DLD1 (cell line): Measurements from ENCODE around the gene PHOSPHO2.

Source experiments
- in situ Hi-C: cut with HindIII; loops from 2 replicates; pipeline ENCODE4 v1.10.0; 2017; ENCODE audit warnings: low sequenced_read_pairs

Gene PHOSPHO2, protein sequence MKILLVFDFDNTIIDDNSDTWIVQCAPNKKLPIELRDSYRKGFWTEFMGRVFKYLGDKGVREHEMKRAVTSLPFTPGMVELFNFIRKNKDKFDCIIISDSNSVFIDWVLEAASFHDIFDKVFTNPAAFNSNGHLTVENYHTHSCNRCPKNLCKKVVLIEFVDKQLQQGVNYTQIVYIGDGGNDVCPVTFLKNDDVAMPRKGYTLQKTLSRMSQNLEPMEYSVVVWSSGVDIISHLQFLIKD

DNA sequence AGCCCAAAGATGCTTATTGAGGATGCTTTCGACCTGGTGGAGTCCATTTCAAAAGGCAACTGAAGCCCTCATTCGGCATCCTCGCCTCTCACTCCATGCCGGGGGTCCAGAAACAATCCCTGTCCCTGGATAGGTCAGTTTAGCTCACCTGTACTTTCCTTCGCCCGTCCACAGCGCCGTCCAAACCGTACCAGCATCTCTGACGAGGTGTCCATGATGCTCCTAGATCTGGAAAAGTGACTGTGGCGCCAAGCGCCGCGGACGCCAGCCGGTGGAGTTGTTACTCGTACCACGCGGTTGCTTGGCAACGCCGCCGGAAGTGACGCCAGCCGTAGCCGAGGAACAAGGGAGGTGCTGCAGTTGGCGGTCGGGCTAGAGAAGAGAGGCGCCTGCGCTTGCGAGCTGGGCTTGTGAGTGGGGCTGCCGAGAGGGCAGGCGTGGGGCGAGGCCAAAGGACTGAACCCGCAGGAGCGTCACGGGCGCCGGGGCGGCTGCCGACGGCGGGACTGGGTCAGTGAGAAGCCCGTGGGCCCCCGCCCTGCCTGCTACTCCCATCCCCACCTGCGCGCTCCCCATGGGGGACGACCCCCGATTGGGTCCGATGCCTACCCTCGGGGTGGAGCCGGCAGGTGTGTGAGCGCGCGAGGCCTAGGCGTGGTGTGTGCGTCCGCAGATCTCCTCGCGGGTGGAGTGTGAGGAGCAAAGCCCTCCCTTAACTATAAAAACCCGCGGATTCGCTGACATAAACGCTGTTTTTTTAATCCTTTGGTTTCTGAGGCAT lies at the start of gene PHOSPHO2, which contains the start of gene CFAP210:
TSS of gene PHOSPHO2 (plus strand) at position 357 of the 781 bp plus-strand sequence. CDS start 6,503 bp downstream, outside the sequence.
TSS of gene CFAP210 (minus strand) at position 293 of the 781 bp plus-strand sequence. CDS start at position 215, 78 bp downstream.
- in situ Hi-C loops: no loop called here

DNA sequence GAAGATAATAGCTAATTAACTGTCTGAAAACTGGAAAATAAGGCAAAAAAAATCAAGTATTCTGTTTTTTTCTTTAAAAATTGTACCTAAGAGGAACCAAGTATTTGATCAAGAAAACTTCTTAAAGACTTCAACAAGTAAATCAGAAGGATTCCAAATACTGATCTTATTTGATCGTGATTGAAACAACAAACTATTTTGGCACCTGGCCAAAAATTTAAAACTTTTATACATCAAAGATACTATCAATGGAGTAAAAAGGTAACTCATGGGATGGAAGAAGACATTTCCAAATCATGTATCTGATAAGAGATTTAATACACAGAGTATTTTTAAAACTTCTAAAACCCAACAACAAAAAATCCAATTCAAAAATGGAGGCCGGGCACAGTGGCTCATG lies 46.8 kb upstream of the PHOSPHO2 start:
- in situ Hi-C loops: no loop called here

DNA sequence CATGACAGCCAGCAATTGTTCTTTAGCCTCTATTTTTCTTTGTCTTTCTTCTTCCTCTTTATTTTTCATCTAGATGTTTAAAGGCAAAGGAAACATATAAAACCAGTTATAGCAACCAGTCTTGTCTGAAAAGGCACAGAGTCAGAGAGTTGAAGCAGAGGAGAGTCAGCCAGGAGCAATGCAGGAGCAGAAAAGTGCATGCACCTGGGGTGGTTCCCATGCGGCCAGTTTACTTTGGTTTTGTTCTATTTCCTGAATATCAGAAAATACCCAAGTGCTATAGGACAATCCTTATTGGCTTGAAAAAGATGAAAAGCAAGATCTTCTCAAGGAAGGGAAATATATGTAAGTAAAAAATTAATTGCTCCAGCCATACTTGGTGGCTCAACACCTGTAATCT lies 45.0 kb upstream of the PHOSPHO2 start:
- in situ Hi-C loops: no loop called here

DNA sequence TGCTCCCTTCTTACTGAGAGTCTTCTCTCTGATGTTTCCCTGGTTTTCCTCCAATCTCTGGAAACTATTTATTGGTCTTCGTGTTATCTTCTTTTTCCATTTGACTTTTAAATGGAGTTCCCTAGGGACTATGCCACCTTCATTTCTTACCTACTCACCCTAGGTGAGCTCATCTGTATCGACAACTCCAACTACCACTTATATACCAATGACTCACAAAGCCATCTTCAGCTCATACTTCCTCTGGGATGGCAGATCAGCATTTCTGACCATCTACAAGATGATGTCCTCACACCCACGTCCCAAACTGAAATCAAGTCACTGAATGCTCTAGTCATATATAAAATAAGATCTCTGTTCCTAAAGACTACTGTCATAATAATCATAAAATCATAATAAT lies 40.6 kb upstream of the PHOSPHO2 start:
- in situ Hi-C loops: no loop called here

- in situ Hi-C loops: loop anchor here (5.0 kb wide), 1 partner anchor 46 kb away; no protein-coding TSS in a partner anchor
Measured at GRCh38 chr2:169656164-169656563, 38.1 kb upstream of the PHOSPHO2 start.

GRCh38 chr2:169658877-169659276 lies 35.4 kb upstream of the PHOSPHO2 start:
- in situ Hi-C loops: loop anchor here (5.0 kb wide), 1 partner anchor 43 kb away; no protein-coding TSS in a partner anchor

GRCh38 chr2:169659320-169659719 lies 34.9 kb upstream of the PHOSPHO2 start:
- in situ Hi-C loops: loop anchor here (5.0 kb wide), 1 partner anchor 43 kb away; no protein-coding TSS in a partner anchor

DNA sequence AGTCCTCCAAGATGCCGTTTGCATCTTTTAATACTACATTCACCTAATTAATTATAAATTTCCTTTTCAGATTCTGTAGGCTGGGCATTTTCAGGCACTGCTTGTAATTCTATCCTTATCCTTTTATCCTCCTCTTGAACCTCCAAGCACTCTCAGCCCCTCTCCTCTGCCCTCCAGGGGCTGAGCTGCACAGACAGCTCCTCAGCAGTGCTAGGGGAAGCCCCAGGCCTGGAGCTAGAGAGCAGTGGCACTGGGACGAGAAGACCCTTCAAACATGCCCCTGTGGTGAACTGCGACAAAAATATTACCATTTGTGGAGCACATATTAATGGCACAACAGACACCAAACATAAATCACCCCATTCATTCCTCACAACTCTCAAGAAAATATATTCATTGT lies 33.0 kb upstream of the PHOSPHO2 start:
- in situ Hi-C loops: no loop called here

DNA sequence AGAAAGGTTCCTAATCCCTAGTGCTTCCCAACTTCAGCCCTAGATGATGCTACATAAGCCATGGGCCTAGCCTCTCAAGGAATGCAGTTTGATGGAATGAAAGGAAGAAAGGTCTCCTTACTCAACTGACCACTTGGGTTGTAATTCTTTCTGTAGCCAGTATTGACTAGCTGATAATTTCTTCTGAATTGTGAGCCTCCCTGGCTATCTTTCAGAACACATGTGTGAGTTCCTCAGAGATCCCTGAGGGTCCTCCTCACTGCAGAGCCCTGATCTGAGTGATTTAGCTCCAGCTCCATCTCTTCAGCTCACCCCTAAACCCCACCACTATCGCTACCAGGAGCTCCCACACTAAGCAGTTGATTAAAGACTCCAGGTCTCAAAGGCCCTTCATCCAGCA lies 31.5 kb upstream of the PHOSPHO2 start:
- in situ Hi-C loops: no loop called here

DNA sequence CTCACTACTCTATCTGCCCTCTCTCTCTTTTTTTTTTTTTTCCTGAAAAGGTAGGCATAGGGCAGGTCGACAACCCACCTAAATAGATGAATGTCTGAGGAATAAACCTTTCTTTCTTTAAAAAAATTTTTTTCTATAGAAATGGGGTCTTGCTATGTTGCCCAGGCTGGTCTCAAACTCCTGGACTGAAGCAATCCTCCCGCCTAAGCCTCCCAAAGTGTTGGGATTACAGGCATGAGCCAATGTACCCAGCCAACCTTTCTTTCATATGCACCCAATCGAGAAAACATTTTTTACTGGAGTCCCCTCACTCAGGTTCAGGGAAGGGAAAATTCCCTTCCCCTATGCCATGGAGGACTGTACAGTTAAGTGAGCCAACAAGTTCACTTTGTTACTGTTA lies 31.0 kb upstream of the PHOSPHO2 start:
- in situ Hi-C loops: no loop called here

GRCh38 chr2:169664600-169664977 lies 29.7 kb upstream of the PHOSPHO2 start:
- in situ Hi-C loops: no loop called here

DNA sequence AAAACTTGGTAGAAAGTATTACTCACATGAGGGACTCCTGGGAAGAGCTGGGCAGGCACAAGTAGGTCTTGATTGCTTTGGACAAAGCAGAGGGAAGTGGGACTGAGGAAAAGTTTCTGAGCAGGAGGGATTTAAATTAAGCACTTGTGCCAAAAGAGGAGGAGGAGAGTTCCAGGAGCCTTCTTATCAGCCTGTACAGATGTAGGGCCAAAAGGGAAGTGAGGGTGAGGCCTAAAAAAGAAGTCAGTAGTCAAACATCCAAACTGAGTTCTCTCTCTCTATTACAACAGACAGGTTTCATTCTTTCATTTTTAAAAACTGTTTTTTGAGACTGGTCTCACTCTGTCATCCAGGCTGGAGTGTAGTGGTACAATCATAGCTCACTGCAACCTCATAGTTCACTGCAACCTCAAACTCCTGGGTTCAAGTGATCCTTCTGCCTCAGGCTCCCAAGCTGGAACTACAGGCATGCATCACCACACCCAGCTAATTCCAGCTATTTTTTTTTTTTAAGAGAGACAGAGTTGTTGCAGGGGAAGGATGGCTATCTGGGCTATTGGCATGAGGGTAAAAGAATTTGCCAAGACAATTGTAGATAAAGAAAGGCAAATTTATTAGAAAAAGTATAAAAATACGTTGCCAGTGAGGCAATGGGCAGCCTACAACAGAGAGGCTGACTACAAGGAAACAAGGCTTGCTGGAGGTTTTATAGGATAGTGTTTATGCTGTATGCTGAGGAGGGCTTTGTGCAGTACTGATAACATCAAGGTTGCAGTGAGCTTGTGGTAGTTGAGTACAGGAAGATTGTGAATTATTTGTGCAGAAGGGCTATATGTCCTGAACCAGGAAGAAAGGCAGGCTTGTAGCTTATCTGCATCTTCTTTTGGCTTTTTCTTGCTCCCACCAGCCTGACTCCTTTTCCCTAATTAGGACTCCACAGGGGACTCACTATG lies 29.0 kb upstream of the PHOSPHO2 start:
- in situ Hi-C loops: no loop called here

GRCh38 chr2:169667583-169667982 lies 26.7 kb upstream of the PHOSPHO2 start:
- in situ Hi-C loops: no loop called here

GRCh38 chr2:169670215-169670651 lies 24.0 kb upstream of the PHOSPHO2 start:
- in situ Hi-C loops: no loop called here

DNA sequence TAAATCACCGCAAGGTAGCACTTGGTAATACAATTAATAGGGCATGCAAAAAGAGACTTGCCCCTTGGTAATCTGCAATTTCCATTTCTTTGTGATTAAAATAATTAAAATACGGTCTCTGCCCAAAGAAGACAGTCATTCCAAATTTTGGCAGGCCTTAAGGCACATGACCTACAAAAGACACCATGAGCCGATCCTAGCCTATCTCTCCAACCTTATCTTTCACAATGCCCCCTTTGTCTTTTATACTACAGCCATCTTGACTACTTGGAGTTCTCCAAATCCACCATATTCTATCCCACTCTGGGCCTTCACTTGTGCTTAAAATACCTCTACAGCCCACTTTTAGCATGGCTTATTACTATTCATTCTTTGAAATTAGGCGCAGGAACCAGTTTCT lies 23.3 kb upstream of the PHOSPHO2 start:
- in situ Hi-C loops: no loop called here

DNA sequence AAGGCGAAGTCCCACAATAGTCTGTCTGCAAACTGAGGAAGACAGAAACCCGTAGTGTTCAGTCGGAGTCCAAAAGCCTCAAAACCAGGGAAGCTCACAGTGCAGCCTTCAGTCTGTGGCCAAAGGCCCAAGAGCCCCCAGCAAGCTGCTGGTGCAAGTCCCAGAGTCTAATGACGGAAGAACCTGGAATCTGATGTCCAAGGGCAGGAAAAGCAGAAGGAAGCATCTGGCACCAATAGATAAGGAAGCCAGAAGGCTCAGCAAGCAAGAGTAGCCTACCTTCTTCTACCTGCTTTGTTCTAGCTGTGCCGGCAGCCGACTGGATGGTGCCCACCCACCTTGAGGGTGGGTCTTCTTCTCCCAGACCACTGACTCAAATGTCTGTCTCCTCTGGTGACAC lies 21.9 kb upstream of the PHOSPHO2 start:
- in situ Hi-C loops: no loop called here

DNA sequence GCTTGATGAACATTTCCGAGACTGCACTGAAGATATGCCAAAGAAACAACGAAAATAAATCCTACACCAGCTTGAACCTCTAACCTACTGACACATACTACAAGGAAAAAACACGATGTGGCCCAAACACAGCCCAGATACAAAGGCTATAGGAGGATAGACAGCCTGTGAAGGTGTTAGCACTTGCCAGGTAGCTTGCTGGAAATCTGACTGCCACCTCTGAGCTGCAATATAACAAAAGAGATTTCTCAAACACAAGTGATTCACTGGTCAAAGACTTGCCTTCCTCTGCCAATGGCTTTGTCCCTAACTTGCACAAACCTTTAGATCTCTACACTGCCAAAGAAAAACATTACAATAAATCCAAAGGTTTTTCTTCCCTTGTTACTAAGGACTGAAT lies 21.2 kb upstream of the PHOSPHO2 start:
- in situ Hi-C loops: no loop called here

GRCh38 chr2:169673921-169674320 lies 20.3 kb upstream of the PHOSPHO2 start:
- in situ Hi-C loops: no loop called here

DNA sequence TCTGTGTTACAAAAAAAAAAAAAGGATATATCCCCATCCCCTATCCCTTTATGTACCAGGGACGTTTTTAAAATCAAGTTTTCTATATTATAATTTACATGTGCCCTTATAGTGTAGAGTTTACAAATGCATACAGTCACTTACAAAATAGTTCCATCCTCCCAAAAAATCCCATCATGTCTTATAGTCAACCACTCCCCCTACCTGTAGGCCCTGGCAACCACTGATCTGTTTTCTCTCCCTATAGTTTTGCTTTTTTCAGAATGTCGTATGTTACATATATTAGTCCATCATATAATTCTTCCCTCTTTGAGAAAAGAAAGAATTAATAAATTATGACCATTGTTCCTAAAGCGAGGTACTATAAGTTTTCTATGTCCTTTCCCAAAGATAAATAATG lies 17.9 kb upstream of the PHOSPHO2 start:
- in situ Hi-C loops: no loop called here

DNA sequence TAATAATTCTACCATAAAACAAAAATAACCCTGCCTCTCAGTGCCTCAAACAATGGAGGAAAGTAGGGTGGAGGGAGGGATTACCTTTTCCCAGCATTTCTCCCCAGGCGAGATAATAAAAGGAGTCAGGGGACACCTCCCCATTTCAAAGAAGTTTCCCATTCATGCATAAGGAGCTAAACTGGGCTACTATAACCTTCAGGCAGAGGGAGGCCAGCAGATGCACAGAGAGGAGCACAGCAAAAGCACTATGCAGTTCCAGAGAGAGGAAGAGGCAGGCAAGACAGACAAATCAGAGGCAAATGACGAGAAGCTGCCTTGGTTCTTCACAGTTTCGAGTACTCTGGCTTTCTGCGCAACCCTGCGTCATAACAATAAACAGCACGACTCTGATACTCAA lies 17.4 kb upstream of the PHOSPHO2 start:
- in situ Hi-C loops: no loop called here

DNA sequence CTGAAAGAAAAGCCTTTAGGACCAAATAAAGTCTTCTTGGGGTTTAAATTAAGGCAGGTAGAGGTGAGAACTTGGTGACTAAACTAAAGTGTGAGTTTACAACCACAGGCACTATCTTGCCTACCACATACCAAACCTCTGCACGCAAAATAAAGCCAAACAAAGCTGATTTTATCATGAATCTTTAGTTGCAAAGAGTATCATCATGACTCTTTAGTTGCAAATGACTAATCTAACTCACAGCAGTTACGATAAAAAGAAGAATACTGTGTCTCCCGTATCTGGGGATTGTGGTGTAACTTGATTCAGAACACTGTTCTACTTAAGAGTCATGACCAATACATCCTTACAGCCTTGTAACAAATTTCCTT lies 11.2 kb upstream of the PHOSPHO2 start:
- in situ Hi-C loops: no loop called here
